Measurements from ENCODE around the gene ZNF326.

DNA sequence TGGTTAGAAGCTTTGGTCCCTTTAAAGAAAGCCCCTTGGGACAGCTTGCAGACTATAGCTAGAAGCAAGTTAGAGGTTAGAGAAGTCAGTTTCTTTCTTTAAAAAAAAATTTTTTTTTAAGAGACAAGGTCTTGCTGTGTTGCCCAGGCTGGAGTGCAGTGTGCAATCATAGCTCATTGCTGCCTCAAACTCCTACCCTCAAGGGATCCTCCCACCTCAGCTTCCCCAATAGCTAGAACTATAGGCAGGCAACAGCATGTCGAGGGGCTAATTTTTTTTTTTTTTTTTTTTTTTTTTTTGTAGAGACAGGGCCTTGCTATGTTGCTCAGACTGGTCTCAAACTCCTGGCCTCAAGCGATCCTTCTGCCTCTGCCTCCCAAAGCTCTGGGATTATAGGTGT lies 44.2 kb upstream of the ZNF326 start:
- TF ChIP-seq SRF (IDR thresholded peaks at IDR 0.05; ENCODE audit: low read depth) = no peak
- TF ChIP-seq, protein P1, sequence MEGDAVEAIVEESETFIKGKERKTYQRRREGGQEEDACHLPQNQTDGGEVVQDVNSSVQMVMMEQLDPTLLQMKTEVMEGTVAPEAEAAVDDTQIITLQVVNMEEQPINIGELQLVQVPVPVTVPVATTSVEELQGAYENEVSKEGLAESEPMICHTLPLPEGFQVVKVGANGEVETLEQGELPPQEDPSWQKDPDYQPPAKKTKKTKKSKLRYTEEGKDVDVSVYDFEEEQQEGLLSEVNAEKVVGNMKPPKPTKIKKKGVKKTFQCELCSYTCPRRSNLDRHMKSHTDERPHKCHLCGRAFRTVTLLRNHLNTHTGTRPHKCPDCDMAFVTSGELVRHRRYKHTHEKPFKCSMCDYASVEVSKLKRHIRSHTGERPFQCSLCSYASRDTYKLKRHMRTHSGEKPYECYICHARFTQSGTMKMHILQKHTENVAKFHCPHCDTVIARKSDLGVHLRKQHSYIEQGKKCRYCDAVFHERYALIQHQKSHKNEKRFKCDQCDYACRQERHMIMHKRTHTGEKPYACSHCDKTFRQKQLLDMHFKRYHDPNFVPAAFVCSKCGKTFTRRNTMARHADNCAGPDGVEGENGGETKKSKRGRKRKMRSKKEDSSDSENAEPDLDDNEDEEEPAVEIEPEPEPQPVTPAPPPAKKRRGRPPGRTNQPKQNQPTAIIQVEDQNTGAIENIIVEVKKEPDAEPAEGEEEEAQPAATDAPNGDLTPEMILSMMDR (IDR thresholded peaks at IDR 0.05 in 2 of 3, conservative IDR thresholded peaks at IDR 0.05 in 1 of 3; ENCODE audit: borderline replicate concordance in 1 of 3, insufficient read depth in 1 of 3, low read depth in 2 of 3, low read length in 2 of 3) = no peak
- no peak for TF ChIP-seq POLR2A (IDR thresholded peaks at IDR 0.05; ENCODE audit: borderline replicate concordance, extremely low read depth, insufficient read depth, insufficient read length)

Data from HCT116 (cell line).